ENCODE measurements around the gene LAMTOR5.
"Not testable (repeated sequence)": the region's sequence is repeated elsewhere in the genome, so short reads cannot be mapped to it uniquely, and the experiment has no call there.

LAMTOR5 gene

DNA sequence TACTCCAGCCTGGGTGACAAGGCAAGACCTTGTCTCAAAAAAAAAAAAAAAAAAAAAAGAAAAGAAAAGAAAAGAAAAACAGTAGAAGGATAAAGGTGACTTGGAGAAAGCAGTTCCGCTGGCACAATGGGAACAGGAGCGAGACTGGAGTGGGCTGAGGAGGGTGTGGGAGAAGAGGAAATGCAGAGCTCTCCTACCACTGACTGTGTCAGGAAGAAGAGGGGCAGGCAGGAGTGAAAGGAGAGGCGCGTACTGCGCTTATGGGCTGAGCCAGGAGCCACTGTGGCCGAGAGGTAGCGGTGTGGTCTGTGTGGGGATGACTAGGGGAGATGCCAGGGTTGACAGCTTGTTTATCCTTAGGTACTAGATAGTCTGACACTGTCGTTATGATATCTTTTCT, 37.1 kb upstream of the LAMTOR5 start:
- Histone ChIP-seq H3K9ac (ENCODE audit: insufficient read length) (no peak overlapping the region), H3K4me3 (no peak overlapping the region), H3K36me3 (ENCODE audit: insufficient read depth, low read length) (no peaks in the 10 kb centered on the region), H3K9me3 (ENCODE audit: low read depth, low read length) (no peaks in the 10 kb centered on the region), H3K27ac (no peak overlapping the region)
- no peak for TF ChIP-seq EZH2 (IDR thresholded peaks at IDR 0.05)
- no peak for TF ChIP-seq FOXP2 (optimal IDR thresholded peaks at IDR 0.05; ENCODE audit: control extremely low read depth, extremely low read length, insufficient read depth)
- no peak for TF ChIP-seq POLR2AphosphoS5 (IDR thresholded peaks at IDR 0.05; ENCODE audit: borderline replicate concordance, low read depth, low read length)
- DNase-seq (ENCODE audit: low read depth, low spot score) = no peak

- Histone ChIP-seq H3K9ac (ENCODE audit: insufficient read length) (no peak overlapping the region), H3K4me3 (no peak overlapping the region), H3K9me3 (ENCODE audit: low read depth, low read length) (no peaks in the 10 kb centered on the region), H3K36me3 (ENCODE audit: insufficient read depth, low read length) (no peaks in the 10 kb centered on the region), H3K27ac (no peak overlapping the region)
- TF ChIP-seq POLR2AphosphoS5 (IDR thresholded peaks at IDR 0.05; ENCODE audit: borderline replicate concordance, low read depth, low read length) = no peak
- TF ChIP-seq FOXP2 (optimal IDR thresholded peaks at IDR 0.05; ENCODE audit: control extremely low read depth, extremely low read length, insufficient read depth) = no peak
- no peak for TF ChIP-seq EZH2 (IDR thresholded peaks at IDR 0.05)
- DNase-seq (ENCODE audit: low read depth, low spot score) = no peak
Measured at GRCh38 chr1:110443451-110443850, 36.0 kb upstream of the LAMTOR5 start.

DNA sequence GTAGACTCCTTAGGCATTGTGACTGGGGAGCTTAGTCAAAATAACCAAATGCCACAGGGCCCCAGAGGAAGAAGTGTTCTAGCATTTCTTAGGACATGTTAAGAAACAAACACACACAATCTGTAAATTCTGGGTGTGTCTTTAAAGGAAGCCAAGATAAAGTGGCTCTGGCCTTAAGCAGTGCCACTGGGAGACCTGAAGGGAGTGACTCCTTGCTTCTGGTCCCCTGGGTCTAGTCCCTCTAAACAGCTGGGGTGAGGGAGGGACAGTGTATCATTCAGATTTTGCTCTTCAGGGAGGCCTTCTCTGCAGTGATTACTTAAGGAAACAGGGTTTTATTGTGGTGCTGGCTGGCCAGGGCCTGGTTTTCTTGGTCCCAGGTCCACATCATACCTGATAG, 34.4 kb upstream of the LAMTOR5 start:
- no peak overlapping the region for H3K27ac ChIP-seq
- no peaks in the 10 kb centered on the region for H3K9me3 ChIP-seq (ENCODE audit: low read depth, low read length)
- TF ChIP-seq FOXP2 (optimal IDR thresholded peaks at IDR 0.05; ENCODE audit: control extremely low read depth, extremely low read length, insufficient read depth) = no peak
- no peak for TF ChIP-seq POLR2AphosphoS5 (IDR thresholded peaks at IDR 0.05; ENCODE audit: borderline replicate concordance, low read depth, low read length)
- no peak for TF ChIP-seq EZH2 (IDR thresholded peaks at IDR 0.05)

DNA sequence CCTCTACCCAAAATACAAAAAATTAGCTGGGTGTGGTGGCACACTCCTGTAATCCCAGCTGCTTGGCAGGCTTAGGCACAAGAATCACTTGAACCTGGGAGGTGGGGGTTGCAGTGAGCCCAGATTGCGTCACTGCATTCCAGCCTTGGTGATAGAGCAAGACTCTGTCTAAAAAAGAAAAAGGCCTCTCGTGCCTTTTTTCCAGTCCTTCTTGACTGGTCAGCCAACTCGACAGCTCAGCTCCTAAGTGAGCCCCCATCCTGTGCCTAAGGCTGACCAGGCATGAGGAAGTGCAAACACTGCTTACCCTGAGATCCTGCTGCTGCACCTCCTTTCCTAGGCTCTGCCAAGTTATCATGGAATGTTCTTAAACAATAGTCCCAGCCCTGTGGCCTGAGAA, 33.4 kb upstream of the LAMTOR5 start:
- no peak overlapping the region for H3K4me3 ChIP-seq
- no peaks in the 10 kb centered on the region for H3K9me3 ChIP-seq (ENCODE audit: low read depth, low read length)
- no peak for DNase-seq (ENCODE audit: low read depth, low spot score)
- TF ChIP-seq FOXP2 (optimal IDR thresholded peaks at IDR 0.05; ENCODE audit: control extremely low read depth, extremely low read length, insufficient read depth) (no peak), POLR2AphosphoS5 (IDR thresholded peaks at IDR 0.05; ENCODE audit: borderline replicate concordance, low read depth, low read length) (no peak), EZH2 (IDR thresholded peaks at IDR 0.05) (no peak)
- no peak overlapping the region for H3K27ac ChIP-seq
- no peaks in the 10 kb centered on the region for H3K36me3 ChIP-seq (ENCODE audit: insufficient read depth, low read length)
- no peak overlapping the region for H3K9ac ChIP-seq (ENCODE audit: insufficient read length)

More for the DNA sequence above, 34.4 kb upstream of the LAMTOR5 start:
- H3K9ac ChIP-seq (ENCODE audit: insufficient read length) = no peak overlapping the region
- H3K4me3 ChIP-seq = no peak overlapping the region
- no peaks in the 10 kb centered on the region for H3K36me3 ChIP-seq (ENCODE audit: insufficient read depth, low read length)
- no peak for DNase-seq (ENCODE audit: low read depth, low spot score)

DNA sequence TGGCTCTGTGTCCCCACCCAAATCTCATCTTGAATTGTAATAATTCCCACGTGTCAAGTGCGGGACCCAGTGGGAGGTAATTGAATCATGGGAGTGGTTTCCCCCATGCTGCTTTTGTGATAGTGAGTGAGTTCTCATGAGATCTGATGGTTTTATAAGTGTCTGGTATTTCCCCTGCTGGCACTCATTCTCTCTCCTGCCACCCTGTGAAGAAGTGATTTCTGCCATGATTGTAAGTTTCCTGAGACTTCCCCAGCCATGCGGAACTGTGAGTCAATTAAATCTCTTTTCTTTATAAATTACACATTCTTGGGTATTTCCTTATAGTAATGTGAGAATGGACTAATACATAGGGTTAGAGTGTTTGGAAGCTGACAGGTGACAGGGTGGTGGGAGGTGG, 32.4 kb upstream of the LAMTOR5 start:
- not testable (repeated sequence) for H3K27ac ChIP-seq; H3K4me3 ChIP-seq; DNase-seq (ENCODE audit: low read depth, low spot score); H3K36me3 ChIP-seq (ENCODE audit: insufficient read depth, low read length); H3K9ac ChIP-seq (ENCODE audit: insufficient read length); H3K9me3 ChIP-seq (ENCODE audit: low read depth, low read length)

GRCh38 chr1:110438893-110439292, 31.4 kb upstream of the LAMTOR5 start:
- H3K9me3 ChIP-seq (ENCODE audit: low read depth, low read length) = no peaks in the 10 kb centered on the region
- no peak overlapping the region for H3K9ac ChIP-seq (ENCODE audit: insufficient read length)
- no peaks in the 10 kb centered on the region for H3K36me3 ChIP-seq (ENCODE audit: insufficient read depth, low read length)
- no peak overlapping the region for H3K4me3 ChIP-seq
- no peak overlapping the region for H3K27ac ChIP-seq
- TF ChIP-seq EZH2 (IDR thresholded peaks at IDR 0.05) (no peak), FOXP2 (optimal IDR thresholded peaks at IDR 0.05; ENCODE audit: control extremely low read depth, extremely low read length, insufficient read depth) (no peak), POLR2AphosphoS5 (IDR thresholded peaks at IDR 0.05; ENCODE audit: borderline replicate concordance, low read depth, low read length) (no peak)
- no peak for DNase-seq (ENCODE audit: low read depth, low spot score)

GRCh38 chr1:110437645-110438299, 30.3 kb upstream of the LAMTOR5 start:
- not testable (repeated sequence) for H3K4me3 ChIP-seq; DNase-seq (ENCODE audit: low read depth, low spot score); H3K27ac ChIP-seq; H3K36me3 ChIP-seq (ENCODE audit: insufficient read depth, low read length); H3K9ac ChIP-seq (ENCODE audit: insufficient read length); H3K9me3 ChIP-seq (ENCODE audit: low read depth, low read length)

DNA sequence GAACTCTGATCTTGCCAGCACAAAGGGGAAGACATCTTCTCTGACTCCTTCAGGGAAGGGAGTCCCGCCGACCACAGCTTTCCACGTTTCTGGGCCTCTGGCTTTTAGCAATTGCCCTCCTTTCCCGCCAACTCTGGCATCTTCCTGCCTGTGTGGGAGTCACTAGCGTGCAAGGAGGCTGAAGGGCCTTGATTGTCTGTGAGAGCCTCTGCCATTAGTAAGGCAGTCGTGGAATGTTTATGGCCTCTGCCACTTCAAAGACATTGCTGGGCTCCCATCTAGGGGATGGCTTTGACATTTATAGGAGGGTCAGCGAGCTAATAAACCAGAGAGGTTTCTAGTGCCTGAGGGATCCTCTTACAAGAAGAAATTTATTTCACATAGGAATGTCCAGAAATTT, 29.1 kb upstream of the LAMTOR5 start:
- TF ChIP-seq EZH2 (IDR thresholded peaks at IDR 0.05) = no peak
- no peak for TF ChIP-seq FOXP2 (optimal IDR thresholded peaks at IDR 0.05; ENCODE audit: control extremely low read depth, extremely low read length, insufficient read depth)
- TF ChIP-seq POLR2AphosphoS5 (IDR thresholded peaks at IDR 0.05; ENCODE audit: borderline replicate concordance, low read depth, low read length) = no peak
- H3K27ac ChIP-seq = no peak overlapping the region
- H3K36me3 ChIP-seq (ENCODE audit: insufficient read depth, low read length) = no peaks in the 10 kb centered on the region
- no peaks in the 10 kb centered on the region for H3K9me3 ChIP-seq (ENCODE audit: low read depth, low read length)
- no peak overlapping the region for H3K9ac ChIP-seq (ENCODE audit: insufficient read length)
- no peak for DNase-seq (ENCODE audit: low read depth, low spot score)
- H3K4me3 ChIP-seq = no peak overlapping the region

GRCh38 chr1:110434946-110435345, 27.5 kb upstream of the LAMTOR5 start:
- no peak overlapping the region for H3K27ac ChIP-seq
- no peak for DNase-seq (ENCODE audit: low read depth, low spot score)
- no peaks in the 10 kb centered on the region for H3K36me3 ChIP-seq (ENCODE audit: insufficient read depth, low read length)
- no peak overlapping the region for H3K4me3 ChIP-seq
- H3K9ac ChIP-seq (ENCODE audit: insufficient read length) = no peak overlapping the region
- TF ChIP-seq FOXP2 (optimal IDR thresholded peaks at IDR 0.05; ENCODE audit: control extremely low read depth, extremely low read length, insufficient read depth) (no peak), EZH2 (IDR thresholded peaks at IDR 0.05) (no peak), POLR2AphosphoS5 (IDR thresholded peaks at IDR 0.05; ENCODE audit: borderline replicate concordance, low read depth, low read length) (no peak)
- no peaks in the 10 kb centered on the region for H3K9me3 ChIP-seq (ENCODE audit: low read depth, low read length)

All from SK-N-MC (cell line).